ENCODE data around the gene NDUFA3.

GRCh38 chr19:54147676-54148075 lies 45.0 kb downstream of the NDUFA3 start:
- peak in 3 of 4 donors; percentile 44 to 57 (median 51) for TF ChIP-seq POLR2AphosphoS5 (IDR thresholded peaks at IDR 0.05)
- TF ChIP-seq CTCF (IDR thresholded peaks at IDR 0.05), result no peak
